Esophagus muscularis mucosa (tissue), 3 donors: ENCODE measurements around the gene KIRREL3.

ENCODE experiments used
- POLR2A ChIP-seq: fragments of 450-650 bp; IDR thresholded peaks from one replicate; pipeline ENCODE4 v1.6.1; 2017; ENCODE audit warnings: antibody characterized with exemption, moderate library complexity, mild to moderate bottlenecking, low read depth
- POLR2AphosphoS5 ChIP-seq, 2 donors: sonication (generic); formaldehyde crosslinking; IDR thresholded peaks; one replicate each; pipeline ENCODE4 v1.6.1; 2017; ENCODE audit warnings: antibody characterized with exemption in 2 of 2
- TF ChIP-seq, protein P1 (sequence below), 3 experiments: fragments of 200-600 bp in 2 of 3; fragments of 450-650 bp in 1 of 3; sonication (generic) in 2 of 3; IDR thresholded peaks; one replicate each; pipeline ENCODE4 v1.5.1; 2017 to 2019; ENCODE audit warnings: antibody characterized with exemption in 3 of 3, mild to moderate bottlenecking in 2 of 3, moderate library complexity in 1 of 3

DNA sequence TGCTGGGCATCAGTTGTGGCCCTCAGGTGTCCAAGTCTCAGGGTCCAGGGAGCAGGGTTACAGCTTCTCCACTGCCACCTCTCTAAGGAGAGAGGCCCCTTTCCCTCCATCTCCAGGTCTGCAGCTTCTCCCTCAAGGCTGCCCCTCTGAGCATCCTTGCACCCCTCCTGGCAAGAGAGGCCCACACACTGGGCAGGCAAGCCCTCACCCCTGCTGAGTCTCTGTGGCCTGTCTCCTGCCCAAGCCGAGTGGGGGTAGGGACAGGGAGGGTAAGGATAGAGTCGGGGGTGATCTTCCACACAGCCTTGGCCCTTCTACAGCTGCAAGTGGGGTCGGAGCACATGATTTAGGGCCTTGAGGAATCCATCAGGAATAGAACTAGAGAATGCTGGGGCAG lies 568.5 kb downstream of the KIRREL3 start:
- TF ChIP-seq, protein P1, sequence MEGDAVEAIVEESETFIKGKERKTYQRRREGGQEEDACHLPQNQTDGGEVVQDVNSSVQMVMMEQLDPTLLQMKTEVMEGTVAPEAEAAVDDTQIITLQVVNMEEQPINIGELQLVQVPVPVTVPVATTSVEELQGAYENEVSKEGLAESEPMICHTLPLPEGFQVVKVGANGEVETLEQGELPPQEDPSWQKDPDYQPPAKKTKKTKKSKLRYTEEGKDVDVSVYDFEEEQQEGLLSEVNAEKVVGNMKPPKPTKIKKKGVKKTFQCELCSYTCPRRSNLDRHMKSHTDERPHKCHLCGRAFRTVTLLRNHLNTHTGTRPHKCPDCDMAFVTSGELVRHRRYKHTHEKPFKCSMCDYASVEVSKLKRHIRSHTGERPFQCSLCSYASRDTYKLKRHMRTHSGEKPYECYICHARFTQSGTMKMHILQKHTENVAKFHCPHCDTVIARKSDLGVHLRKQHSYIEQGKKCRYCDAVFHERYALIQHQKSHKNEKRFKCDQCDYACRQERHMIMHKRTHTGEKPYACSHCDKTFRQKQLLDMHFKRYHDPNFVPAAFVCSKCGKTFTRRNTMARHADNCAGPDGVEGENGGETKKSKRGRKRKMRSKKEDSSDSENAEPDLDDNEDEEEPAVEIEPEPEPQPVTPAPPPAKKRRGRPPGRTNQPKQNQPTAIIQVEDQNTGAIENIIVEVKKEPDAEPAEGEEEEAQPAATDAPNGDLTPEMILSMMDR (IDR thresholded peaks at IDR 0.05), result no peak
- no peak for TF ChIP-seq POLR2A
- no peak for TF ChIP-seq POLR2AphosphoS5 (IDR thresholded peaks at IDR 0.05)
